Stimulated activated naive B cell treated with anti-CD40 and anti-IgM and Interleukin-4, amounts not matched to agents 10 μg/mL and 1 μg/mL and 100 μg/mL, for 72 hours (primary cell): ENCODE measurements around the gene TSSC4.

Experiments
- ATAC-seq, 2 donors: fragments of 150-1000 bp; cut with Tn5 transposase; replicated peaks; 2 replicates each; pipeline ENCODE4 v1.10.0; 2021; ENCODE audit warnings: moderate library complexity in 1 of 2
- DNase-seq: peaks from one replicate; pipeline ENCODE4 v3.0.0; 2021
- H3K27ac Mint-ChIP-seq: one replicate; pipeline ENCODE4 v1.8.0; 2022; ENCODE audit warnings: mild to moderate bottlenecking, mixed read lengths
- H3K27me3 Mint-ChIP-seq, 2 donors: one replicate each; pipeline ENCODE4 v1.8.0; 2022; ENCODE audit warnings: mixed read lengths in 2 of 2
- H3K36me3 Mint-ChIP-seq, 2 donors: one replicate each; pipeline ENCODE4 v1.8.0; 2022; ENCODE audit warnings: mixed read lengths in 2 of 2, mild to moderate bottlenecking in 1 of 2
- H3K4me1 Mint-ChIP-seq, 2 donors: one replicate each; pipeline ENCODE4 v1.8.0; 2022; ENCODE audit warnings: mixed read lengths in 2 of 2, mild to moderate bottlenecking in 1 of 2
- H3K4me3 Mint-ChIP-seq, 2 donors: one replicate each; pipeline ENCODE4 v1.8.0; 2022; ENCODE audit warnings: mild to moderate bottlenecking in 2 of 2, mixed read lengths in 2 of 2, moderate library complexity in 1 of 2
- H3K9me3 Mint-ChIP-seq, 2 donors: one replicate each; pipeline ENCODE4 v1.8.0; 2022; ENCODE audit warnings: mixed read lengths in 2 of 2, mild to moderate bottlenecking in 1 of 2

TSSC4 gene

DNA sequence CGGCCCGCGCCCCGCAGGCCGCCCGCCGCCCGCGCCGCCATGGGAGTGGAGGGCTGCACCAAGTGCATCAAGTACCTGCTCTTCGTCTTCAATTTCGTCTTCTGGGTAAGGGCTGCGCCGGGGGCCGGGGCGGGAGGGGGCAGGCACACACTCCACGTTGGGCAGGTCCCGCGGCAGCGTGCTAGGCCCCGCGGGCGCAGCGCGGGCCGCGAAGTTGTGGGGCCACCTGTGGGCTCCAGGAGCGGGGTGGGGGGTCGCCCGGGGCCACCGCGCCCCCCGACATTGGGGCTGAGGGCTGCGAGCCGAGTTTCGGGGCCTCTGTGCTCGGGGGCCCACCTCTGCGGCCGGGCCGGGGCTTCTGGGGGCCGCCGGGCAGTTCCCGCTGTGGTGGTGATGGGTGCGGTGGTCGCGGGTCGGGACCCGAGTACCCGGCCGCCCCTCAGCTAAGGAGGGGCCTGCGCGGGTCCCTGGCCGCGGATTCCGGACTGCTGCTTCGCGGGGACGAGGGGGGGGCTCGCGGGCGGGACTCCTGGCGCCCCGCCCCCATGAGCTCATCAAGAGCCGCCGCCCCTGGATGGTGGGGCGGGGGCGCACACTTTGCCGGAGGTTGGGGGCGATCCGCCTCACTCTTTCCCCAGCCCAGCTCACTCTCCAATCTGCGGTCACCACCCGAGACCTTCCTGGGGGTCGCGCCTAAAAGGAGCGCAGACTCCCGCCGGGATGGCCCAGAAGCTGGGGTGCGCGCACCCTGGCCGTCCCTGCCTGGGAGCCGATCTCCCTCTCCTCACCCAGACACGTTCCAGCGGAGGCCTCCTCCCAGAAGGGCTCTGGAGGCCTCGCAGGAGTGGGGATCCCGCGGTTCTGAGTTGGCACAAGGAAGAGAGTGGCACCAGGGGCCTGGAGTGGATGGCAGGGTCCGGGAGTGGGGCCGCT lies 22.8 kb upstream of the TSSC4 start:
- Mint-ChIP-seq H3K4me3 (peak overlapping the region; percentile 89 to 95), H3K9me3 (no peaks in the 10 kb centered on the region), H3K27ac (peak overlapping the region; percentile 89), H3K27me3 (no peaks in the 10 kb centered on the region), H3K4me1 (peaks cover 42 to 56% of the 10 kb centered on the region in 2 donors), H3K36me3 (peaks cover 4 to 13% of the 10 kb centered on the region in 2 donors)
- DNase-seq (no peak), ATAC-seq (peak; percentile 49 to 66)

DNA sequence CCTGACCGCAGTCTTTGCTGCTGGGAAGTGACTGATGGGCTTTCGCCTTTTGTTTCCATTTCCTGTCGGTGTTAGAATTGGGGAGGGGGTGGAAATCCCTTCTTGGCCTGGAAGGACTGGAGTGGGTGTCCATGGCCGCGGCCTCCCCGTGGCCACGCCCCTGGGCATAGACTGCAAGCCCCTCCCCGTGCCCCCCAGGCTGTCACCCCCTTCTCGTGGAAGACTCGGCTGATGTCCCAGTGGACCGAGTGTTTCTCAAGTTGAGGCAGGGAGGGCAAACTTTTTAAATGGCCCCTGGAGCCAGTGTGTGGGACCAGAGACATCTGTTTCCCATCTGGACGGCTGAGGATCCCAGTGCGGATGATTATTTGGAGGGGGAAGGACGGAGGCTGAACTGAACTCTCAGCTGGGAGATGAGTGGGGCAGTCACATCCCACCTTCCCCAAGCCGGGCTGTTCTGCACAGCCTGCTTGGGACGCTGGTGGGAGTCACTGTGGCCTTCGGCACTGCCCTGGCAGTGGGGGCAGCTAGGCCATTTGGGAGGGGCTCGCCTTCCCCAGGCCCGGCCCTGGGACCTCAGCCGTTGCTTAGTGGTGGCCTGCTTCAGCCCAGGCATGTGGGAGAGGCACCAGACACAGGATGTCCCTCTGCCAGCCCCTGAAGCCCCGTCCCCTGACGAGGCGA lies 21.9 kb upstream of the TSSC4 start:
- Mint-ChIP-seq H3K4me3 (peak overlapping the region; percentile 89 to 95), H3K36me3 (peaks cover 4 to 13% of the 10 kb centered on the region in 2 donors), H3K4me1 (peaks cover 50 to 65% of the 10 kb centered on the region in 2 donors), H3K27ac (peak overlapping the region; percentile 89), H3K27me3 (no peaks in the 10 kb centered on the region), H3K9me3 (no peaks in the 10 kb centered on the region)
- DNase-seq = no peak
- no peak for ATAC-seq

DNA sequence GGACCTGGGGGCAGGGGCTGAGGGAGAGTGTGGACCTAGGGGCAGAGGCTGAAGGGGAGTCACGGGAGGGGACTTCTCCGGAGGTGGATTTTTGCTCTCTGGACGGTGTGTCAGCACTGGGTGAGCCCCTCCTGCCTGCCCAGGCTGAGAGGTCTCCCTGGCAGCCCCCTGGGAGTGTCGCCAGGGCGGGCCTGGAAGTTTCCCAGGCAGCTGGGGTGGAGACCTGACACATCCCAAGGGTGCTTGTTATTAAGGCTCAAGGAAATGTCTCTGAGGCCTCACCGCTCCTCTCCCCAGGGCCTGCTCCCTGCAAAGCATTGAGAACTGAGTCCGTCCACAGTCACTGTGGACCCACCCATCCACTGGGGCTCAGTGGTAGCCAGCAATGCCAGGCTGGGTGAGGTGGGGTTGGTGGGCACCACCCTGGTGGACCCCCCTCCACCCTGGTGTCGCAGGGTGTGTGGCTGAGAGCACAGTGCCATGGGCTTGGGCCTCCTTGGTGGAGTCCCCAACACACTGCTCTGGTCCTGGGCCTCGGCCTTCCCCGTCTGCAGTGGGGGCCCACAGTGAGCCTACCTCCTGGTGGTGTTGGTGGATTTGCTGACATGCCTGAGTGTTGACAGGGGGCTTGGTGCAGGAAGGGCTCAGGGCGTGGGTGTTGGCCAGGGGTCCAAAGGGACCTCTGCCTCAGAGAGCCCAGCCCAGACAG lies 20.9 kb upstream of the TSSC4 start:
- ATAC-seq (no peak), DNase-seq (no peak)
- H3K4me3 Mint-ChIP-seq = peak overlapping the region; percentile 69 to 70
- peaks cover 6 to 13% of the 10 kb centered on the region in 2 donors for H3K36me3 Mint-ChIP-seq
- H3K27me3 Mint-ChIP-seq = no peaks in the 10 kb centered on the region
- H3K4me1 Mint-ChIP-seq = peaks cover 58 to 75% of the 10 kb centered on the region in 2 donors
- no peaks in the 10 kb centered on the region for H3K9me3 Mint-ChIP-seq
- peak overlapping the region; percentile 93 for H3K27ac Mint-ChIP-seq

DNA sequence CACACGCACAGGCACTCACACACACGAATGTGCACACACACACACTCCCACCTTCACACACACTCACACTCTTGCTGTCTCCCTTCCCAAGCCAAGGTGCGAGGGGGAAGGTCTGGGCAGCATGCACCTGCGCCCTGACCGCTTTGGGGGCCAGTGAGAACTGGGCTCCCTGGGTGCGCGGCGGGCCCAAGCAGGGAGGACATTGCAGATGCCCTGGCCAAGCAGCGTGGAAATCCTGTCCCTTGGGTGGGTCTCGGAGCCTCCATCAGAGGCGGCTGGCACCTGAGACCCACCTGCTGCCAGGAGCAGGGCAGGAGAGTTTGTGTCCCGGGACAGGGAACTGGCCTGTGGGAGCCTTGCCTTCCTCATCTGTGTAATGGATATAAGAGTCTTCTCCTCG lies 20.2 kb upstream of the TSSC4 start:
- peaks cover 7 to 16% of the 10 kb centered on the region in 2 donors for H3K36me3 Mint-ChIP-seq
- H3K27ac Mint-ChIP-seq = peak overlapping the region; percentile 93
- peaks cover 65 to 82% of the 10 kb centered on the region in 2 donors for H3K4me1 Mint-ChIP-seq
- H3K9me3 Mint-ChIP-seq = no peaks in the 10 kb centered on the region
- H3K27me3 Mint-ChIP-seq = no peaks in the 10 kb centered on the region
- DNase-seq = no peak
- peak overlapping the region; percentile 69 to 70 for H3K4me3 Mint-ChIP-seq
- no peak for ATAC-seq

DNA sequence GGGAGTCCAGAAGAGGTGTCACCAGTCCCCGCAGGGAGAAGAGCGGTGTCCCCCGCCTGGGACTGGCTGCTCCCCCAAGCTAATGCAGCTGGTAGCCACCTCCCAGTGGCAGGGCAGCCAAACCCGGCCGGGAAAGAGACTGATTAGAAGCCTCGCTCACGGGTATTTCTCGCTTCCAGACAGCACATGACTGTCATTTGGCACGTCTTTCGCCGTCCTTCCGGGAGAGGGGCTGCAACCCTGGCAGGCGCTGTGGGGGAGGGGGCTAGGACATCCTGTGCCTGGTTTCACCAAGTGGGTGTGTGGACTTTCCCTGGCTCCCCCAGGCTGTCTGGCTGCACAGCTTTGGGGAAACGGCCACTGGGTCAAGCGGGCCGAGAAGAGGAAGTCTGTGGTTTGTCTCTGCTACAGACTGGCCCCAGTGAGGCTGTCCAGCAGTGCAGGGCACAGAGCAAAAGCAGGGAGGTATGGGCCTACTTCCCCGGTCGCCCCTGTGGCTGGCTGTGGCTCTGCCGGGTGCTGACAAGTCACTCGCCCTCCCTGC lies 19.7 kb upstream of the TSSC4 start:
- peak; percentile 7 to 8 for ATAC-seq
- no peaks in the 10 kb centered on the region for H3K27me3 Mint-ChIP-seq
- H3K4me1 Mint-ChIP-seq = peaks cover 70 to 87% of the 10 kb centered on the region in 2 donors
- peaks cover 10 to 20% of the 10 kb centered on the region in 2 donors for H3K36me3 Mint-ChIP-seq
- H3K4me3 Mint-ChIP-seq = peak overlapping the region; percentile 69 to 70
- H3K9me3 Mint-ChIP-seq = no peaks in the 10 kb centered on the region
- H3K27ac Mint-ChIP-seq = peak overlapping the region; percentile 93
- no peak for DNase-seq

DNA sequence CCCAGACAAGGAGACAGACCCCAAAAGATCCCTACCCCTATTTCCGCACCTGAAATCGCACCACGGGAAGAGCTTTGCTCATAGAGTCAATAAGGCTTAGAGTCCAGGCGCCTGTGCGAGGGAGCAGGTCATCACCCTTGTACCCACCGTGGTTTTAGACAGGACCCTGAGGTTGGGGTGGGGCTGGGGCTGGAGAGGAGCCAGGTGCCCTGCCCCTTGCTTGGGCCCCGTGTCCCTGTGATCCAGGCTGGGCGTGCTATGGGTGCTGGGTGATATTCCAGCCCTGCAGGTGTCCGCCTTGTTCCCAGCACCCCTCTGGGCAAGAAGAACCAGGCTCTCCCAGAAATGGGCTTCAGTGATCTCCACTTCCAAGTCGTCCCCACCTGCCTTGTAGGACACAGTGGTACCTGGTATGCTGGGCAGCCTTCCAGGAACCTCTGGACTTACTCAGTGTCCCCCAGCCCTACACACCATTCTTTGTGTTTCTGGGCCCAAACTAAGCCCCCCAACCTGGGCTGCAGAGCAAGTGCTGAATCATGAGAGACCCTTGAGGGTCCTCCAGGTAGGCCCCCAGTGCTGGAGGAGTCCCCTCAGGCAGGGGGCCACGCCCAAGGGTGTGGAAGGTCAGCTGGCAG lies 18.9 kb upstream of the TSSC4 start:
- peak overlapping the region; percentile 69 to 70 for H3K4me3 Mint-ChIP-seq
- H3K27me3 Mint-ChIP-seq = no peaks in the 10 kb centered on the region
- ATAC-seq (no peak), DNase-seq (no peak)
- no peaks in the 10 kb centered on the region for H3K9me3 Mint-ChIP-seq
- H3K36me3 Mint-ChIP-seq = peaks cover 10 to 22% of the 10 kb centered on the region in 2 donors
- peaks cover 72 to 90% of the 10 kb centered on the region in 2 donors for H3K4me1 Mint-ChIP-seq
- H3K27ac Mint-ChIP-seq = peak overlapping the region; percentile 93

DNA sequence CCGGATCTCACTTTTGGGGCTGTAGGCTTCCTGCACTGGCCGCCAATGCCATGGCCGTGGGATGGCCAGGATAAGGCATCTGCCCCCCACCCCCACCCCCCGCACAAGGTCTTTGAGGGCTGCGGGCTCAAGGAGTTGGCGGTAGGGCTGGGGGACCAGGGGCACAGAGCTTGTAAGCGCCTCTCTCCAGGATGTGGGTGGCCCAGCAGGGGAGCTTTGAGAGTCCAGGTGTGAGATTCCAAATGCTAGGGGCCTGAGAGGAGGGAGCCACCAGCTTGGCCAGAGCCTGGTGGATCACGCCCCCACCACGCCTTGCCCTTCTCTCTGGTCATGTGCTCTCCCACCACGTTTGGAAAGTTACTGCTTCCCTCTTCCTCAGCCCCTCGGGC lies 18.4 kb upstream of the TSSC4 start:
- Mint-ChIP-seq H3K27me3 (no peaks in the 10 kb centered on the region), H3K4me1 (peaks cover 75 to 93% of the 10 kb centered on the region in 2 donors), H3K9me3 (no peaks in the 10 kb centered on the region), H3K36me3 (peaks cover 11 to 22% of the 10 kb centered on the region in 2 donors), H3K4me3 (peak overlapping the region in 1 of 2 donors; percentile 47), H3K27ac (peak overlapping the region; percentile 84)
- no peak for DNase-seq
- no peak for ATAC-seq

DNA sequence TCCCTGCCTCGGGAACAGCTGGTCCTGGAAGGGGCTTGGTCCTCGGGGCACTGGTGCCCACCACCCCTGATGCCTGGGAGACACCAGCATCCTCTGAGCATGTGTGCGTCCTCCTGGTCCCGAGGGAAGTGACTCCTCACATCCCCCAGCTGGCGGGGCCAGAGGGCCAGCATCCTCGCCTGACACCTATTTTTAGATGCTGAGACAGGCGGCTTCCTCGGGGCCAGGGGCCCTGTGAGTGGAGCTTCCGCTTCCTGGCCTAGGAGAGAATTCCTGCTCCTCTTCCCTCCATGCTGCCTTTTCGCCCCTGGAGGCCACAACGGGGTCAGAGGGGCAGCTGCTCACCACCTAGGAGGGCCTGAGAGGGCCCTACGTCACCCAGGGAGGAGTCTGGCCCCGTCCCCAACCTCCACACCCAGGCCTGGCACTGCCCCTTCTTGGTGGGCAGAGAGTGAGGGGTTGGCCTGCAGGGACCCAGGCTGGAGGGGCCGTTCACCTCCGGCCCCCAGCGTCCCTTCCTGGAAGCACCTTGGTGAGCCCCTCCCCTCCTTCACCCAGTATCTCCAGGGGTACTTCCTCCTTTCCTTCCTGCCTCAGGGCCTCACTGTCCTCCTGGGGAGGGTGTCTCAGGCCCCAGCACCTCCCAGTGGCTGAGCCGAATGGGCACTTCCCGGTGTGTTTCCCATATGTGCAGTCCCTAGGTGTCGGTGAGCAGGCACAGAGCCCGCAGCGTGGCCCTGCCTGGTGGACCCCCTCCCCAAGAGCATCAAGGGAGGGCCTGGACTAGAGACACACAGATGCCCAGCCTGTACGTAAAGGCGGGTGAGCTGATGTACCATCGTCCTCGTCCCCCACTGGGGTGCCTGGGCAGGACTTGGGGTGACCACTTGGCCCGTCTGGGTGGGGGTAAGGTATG lies 17.4 kb upstream of the TSSC4 start:
- Mint-ChIP-seq H3K36me3 (peaks cover 9 to 20% of the 10 kb centered on the region in 2 donors), H3K4me1 (peaks cover 79 to 98% of the 10 kb centered on the region in 2 donors), H3K9me3 (no peaks in the 10 kb centered on the region), H3K27ac (peak overlapping the region; percentile 89), H3K27me3 (no peaks in the 10 kb centered on the region), H3K4me3 (peak overlapping the region; percentile 25 to 55)
- ATAC-seq (no peak), DNase-seq (no peak)

DNA sequence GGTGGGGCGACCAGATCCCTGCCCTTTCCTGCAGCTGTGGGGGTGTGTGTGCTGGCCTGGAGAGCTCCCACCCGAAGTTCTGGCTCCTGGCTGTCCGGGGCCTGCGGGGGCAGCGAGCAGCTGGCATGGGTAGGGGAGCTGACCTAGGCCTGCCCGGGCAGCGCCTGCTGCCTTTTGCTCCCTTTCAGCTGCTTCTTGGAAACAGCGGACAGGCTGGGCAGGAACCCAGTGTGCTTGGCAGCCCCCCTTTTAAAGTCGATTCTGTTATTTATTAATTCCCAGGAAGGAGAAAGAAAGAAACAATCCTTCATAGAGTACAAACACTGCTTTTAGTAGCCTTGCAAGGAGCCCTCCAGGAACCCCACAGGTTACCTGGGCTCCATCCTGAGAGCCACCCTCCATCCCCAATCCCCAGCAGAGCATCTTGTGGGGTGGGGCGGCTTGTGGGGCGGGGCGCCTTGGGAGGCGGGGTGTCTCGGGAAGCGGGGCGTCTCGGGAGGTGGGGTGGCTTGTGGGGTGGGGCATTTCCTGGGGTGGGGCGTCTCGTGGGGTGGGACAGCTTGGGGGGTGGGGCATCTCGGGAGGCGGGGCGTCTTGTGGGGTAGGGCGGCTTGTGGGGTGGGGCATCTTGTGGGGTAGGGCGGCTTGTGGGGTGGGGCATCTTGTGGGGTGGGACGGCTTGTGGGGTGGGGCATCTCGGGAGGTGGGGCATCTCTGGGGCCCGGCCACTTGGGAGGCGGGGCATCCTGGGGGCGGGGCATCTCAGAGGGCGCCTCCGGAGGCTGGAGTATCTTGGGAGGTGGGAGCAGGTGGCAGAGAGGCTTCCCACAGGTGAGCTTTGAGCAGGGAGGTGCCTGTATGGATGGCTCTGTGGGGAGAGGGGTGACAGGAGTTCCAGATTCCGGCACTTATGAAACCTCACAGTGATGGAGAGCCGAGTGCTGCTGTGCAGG lies 16.4 kb upstream of the TSSC4 start:
- ATAC-seq (peak; percentile 10 to 13), DNase-seq (no peak)
- peak overlapping the region; percentile 89 for H3K27ac Mint-ChIP-seq
- H3K4me1 Mint-ChIP-seq = peaks cover 82 to 97% of the 10 kb centered on the region in 2 donors
- peaks cover 9 to 16% of the 10 kb centered on the region in 2 donors for H3K36me3 Mint-ChIP-seq
- no peaks in the 10 kb centered on the region for H3K27me3 Mint-ChIP-seq
- peak overlapping the region; percentile 74 to 82 for H3K4me3 Mint-ChIP-seq
- H3K9me3 Mint-ChIP-seq = no peaks in the 10 kb centered on the region

DNA sequence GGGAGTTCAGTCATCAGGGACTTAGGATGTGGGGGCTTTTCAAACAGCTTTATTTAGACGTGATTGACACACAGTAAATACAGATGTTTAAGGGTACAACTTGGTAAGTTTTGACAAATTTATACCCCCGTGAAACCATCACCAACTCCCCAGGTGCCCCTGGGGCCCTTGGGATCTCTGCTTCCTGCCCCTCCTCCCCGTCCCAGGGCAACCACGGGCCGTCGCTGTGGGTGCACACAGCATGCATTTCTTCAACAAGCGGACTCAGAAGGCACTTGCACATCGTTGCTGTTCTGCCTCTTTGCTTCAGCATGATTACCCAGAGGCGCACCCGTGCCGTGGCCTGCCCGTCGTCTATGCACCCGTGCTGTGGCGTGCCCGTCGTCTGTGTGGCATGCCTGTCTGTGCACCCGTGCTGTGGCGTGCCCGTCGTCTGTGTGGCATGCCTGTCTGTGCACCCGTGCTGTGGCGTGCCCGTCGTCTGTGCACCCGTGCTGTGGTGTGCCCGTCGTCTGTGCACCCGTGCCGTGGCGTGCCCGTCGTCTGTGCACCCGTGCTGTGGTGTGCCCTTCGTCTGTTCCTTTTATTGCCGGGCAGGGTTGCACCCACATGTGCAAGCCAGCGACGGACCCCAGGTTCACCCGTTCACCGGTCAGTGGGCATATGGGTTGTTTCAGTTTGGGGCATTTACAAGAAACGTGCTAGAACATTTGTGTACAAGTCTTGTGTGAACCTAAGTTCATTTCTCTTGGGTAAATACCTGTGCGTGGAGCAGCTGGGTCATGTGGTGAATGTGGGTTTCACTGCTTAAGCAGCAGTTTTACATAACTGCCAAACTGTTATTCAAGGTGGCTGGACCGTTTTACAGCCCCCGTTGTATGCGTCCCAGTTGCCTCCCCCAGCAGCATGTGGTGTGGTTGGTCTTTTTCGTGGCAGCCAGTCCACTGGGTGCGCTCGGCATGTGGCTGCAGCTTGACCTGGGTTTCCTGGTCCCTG lies 15.1 kb upstream of the TSSC4 start:
- Mint-ChIP-seq H3K4me3 (peak overlapping the region; percentile 74 to 82), H3K36me3 (peaks cover 7 to 16% of the 10 kb centered on the region in 2 donors), H3K9me3 (no peaks in the 10 kb centered on the region), H3K4me1 (peaks cover 87 to 97% of the 10 kb centered on the region in 2 donors), H3K27me3 (no peaks in the 10 kb centered on the region), H3K27ac (peak overlapping the region; percentile 84)
- peak; percentile 46 to 70 for ATAC-seq
- no peak for DNase-seq

DNA sequence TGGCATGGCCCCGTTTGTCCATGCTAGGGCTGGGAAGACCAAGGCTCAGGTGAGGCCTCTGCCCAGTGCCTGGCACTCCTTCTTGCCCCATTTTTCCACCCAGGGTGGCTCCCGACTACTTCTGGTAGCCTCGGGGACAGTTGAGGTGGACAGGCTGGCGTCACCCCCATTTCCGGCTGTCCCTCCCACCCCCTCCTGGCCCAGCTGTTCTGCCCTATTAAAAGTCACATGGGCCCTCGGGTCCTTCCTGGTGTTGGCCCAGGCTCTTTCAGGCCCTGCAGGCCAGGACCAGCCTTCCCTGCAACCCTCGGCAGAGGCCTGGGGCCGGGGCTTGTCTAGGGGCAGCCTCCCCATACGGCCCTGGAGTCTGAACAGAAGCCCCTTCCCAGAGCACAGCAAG lies 14.0 kb upstream of the TSSC4 start:
- no peaks in the 10 kb centered on the region for H3K9me3 Mint-ChIP-seq
- H3K4me3 Mint-ChIP-seq = peak overlapping the region; percentile 74 to 82
- no peak for ATAC-seq
- H3K36me3 Mint-ChIP-seq = peaks cover 7 to 18% of the 10 kb centered on the region in 2 donors
- H3K27ac Mint-ChIP-seq = peak overlapping the region; percentile 84
- H3K4me1 Mint-ChIP-seq = peaks cover 82 to 97% of the 10 kb centered on the region in 2 donors
- no peaks in the 10 kb centered on the region for H3K27me3 Mint-ChIP-seq
- DNase-seq = no peak
